Natural killer cell treated with Interleukin-12 subunit alpha and Interleukin-12 subunit beta and Interleukin-15 and Interleukin-18, amount 100 ng/mL, for 72 hours (primary cell): Measurements from ENCODE around the gene PQBP1. TPM values are rescaled to one million over a fixed set of nuclear protein-coding genes. Genes with fewer than 3 reads are reported as not detected.

ENCODE experiments used
- ATAC-seq, 2 donors: fragments of 150-1000 bp; cut with Tn5 transposase in 1 of 2; sonication (Bioruptor Pico), chemical (Tn5 transposase) in 1 of 2; 2 replicates each; pipeline ENCODE4 v1.10.0; 2021
- DNase-seq: peaks from one replicate; pipeline ENCODE4 v3.0.0; 2022; ENCODE audit warnings: low spot score
- H3K27ac Mint-ChIP-seq, 2 donors: 1 replicate in 1 of 2; 2 replicates in 1 of 2; pipeline ENCODE4 v1.8.0; 2022; ENCODE audit warnings: mixed read lengths in 2 of 2, mild to moderate bottlenecking in 1 of 2, moderate library complexity in 1 of 2
- H3K27me3 Mint-ChIP-seq, 2 donors: 1 replicate in 1 of 2; 2 replicates in 1 of 2; pipeline ENCODE4 v1.8.0; 2022; ENCODE audit warnings: mixed read lengths in 2 of 2
- H3K36me3 Mint-ChIP-seq: one replicate; pipeline ENCODE4 v1.8.0; 2022; ENCODE audit warnings: mixed read lengths
- H3K4me1 Mint-ChIP-seq, 2 donors: 1 replicate in 1 of 2; 2 replicates in 1 of 2; pipeline ENCODE4 v1.8.0; 2022; ENCODE audit warnings: low read depth in 2 of 2, mixed read lengths in 2 of 2, mild to moderate bottlenecking in 1 of 2
- H3K4me3 Mint-ChIP-seq: one replicate; pipeline ENCODE4 v1.8.0; 2022; ENCODE audit warnings: mixed read lengths
- H3K9me3 Mint-ChIP-seq: 2 replicates; pipeline ENCODE4 v1.8.0; 2022; ENCODE audit warnings: mixed read lengths
- total RNA-seq, 2 donors: library from RNA; stranded (reverse); gene quantifications; one replicate each; pipeline ENCODE4 v1.2.3, GENCODE V29; 2022

The PQBP1 gene
- total RNA-seq, 2 donors from 2014 or later = 75.3 to 80.8 TPM

DNA sequence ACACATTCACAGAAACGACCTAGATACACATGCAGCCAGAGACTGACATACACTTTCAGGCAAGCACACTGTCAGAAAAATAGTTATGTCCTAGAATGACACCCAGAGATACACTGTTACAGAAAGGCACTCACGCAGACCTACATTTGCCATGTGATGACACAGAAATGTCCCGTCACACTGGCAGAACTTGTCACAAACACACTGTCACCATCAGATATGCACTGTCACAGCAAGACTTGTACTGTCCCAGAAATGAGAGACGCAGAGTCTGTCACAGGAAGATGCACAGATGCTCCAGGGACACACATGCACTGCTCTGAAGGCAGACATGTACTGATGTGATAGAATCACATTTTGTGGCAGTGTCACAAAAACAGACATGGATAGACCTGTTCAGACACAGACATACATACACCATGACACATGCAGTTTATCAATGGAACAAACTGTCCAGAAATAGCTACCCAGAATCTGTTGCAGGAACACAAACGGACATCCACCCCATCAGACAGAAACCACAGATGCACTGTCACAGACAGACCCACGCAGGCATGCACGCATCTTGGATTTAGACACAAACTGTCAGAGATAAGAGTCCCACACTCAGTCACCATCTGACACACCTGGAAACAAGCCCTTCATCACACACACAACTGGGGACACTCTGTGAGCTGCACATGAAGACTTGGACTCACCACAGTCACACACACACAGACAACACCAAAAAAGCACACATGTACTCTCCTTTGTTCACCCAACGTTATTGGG is 22.4 kb downstream of the PQBP1 start:
- peak overlapping the region; percentile 100 for H3K4me3 Mint-ChIP-seq
- peaks cover 29 to 55% of the 10 kb centered on the region in 2 donors for H3K4me1 Mint-ChIP-seq
- ATAC-seq = peak in 1 of 2 donors; percentile 42
- no peaks in the 10 kb centered on the region for H3K9me3 Mint-ChIP-seq
- H3K27ac Mint-ChIP-seq = peak overlapping the region; percentile 86 to 93
- no peak for DNase-seq
- H3K36me3 Mint-ChIP-seq = peaks cover 20% of the 10 kb centered on the region
- no peaks in the 10 kb centered on the region for H3K27me3 Mint-ChIP-seq

DNA sequence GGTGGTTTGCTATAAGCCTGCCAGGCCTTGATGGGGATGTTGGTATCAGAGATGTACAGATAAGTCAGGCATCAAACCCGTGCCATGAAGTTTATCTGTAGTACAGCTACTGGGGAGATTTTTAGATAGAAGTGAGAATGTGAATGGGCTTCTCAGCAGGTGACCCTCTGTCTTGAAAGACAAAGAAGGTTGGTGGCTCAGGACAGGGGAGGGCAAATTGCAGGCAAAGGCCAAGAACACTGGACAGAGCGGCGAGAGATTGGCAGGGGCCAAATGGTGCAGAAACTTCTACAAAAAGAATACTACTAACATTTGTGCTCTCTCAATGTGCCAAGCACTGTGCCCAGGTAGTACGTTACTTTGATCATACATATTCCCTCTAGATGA is 23.0 kb downstream of the PQBP1 start:
- no peaks in the 10 kb centered on the region for H3K9me3 Mint-ChIP-seq
- peaks cover 25 to 54% of the 10 kb centered on the region in 2 donors for H3K4me1 Mint-ChIP-seq
- H3K27me3 Mint-ChIP-seq = no peaks in the 10 kb centered on the region

DNA sequence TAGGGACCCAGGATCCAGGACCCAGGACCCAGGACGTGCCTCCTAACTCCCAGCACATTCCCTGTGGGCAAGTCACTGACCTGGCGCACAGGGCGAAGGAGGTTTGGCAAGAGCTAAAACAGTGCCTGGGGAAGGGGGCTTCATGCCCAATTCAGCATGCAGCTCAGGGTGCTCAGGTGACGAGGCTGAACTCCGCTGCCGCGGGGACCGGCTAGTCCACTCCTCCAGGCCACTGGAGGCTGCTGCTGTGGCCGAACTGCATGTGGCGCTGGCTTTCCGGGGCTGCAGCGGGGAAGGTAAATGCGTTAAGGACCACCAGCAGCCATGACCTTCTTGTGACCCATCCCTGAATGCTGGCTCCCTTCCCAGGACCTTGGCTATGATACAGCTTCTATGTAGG is 26.0 kb downstream of the PQBP1 start:
- Mint-ChIP-seq H3K4me3 (peak overlapping the region; percentile 80), H3K4me1 (peaks cover 25 to 47% of the 10 kb centered on the region in 2 donors), H3K36me3 (peaks cover 6% of the 10 kb centered on the region)

More for the DNA sequence above, 23.0 kb downstream of the PQBP1 start:
- no peak for ATAC-seq
- no peak for DNase-seq
- H3K4me3 Mint-ChIP-seq = peak overlapping the region; percentile 100
- H3K36me3 Mint-ChIP-seq = peaks cover 20% of the 10 kb centered on the region
- H3K27ac Mint-ChIP-seq = peak overlapping the region; percentile 86 to 93

DNA sequence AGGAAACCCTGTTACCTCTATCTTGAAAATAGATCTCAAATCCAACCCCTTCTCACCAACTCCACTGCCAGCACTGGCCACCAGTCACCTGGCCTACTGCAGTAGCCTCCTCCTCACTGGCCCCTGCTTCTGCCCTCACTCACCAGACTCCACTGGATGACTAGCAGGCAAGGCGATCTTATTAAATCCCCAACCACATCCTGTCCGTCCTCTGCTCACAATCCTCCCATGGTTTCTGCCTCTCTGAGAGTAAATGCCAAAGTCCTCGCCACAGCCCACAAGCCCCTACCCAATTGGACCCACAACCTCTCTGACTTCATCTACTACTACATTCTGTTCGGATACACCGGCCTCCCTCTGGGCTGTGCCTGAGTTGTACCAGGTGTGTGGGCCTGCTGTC is 26.5 kb downstream of the PQBP1 start:
- no peak for DNase-seq
- no peaks in the 10 kb centered on the region for H3K9me3 Mint-ChIP-seq
- ATAC-seq = peak; percentile 56 to 70
- H3K4me3 Mint-ChIP-seq = peak overlapping the region; percentile 80
- H3K27ac Mint-ChIP-seq = peak overlapping the region; percentile 76
- no peaks in the 10 kb centered on the region for H3K27me3 Mint-ChIP-seq
- peaks cover 25 to 44% of the 10 kb centered on the region in 2 donors for H3K4me1 Mint-ChIP-seq
- H3K36me3 Mint-ChIP-seq = peaks cover 6% of the 10 kb centered on the region

More for the DNA sequence above, 26.0 kb downstream of the PQBP1 start:
- peak overlapping the region; percentile 76 for H3K27ac Mint-ChIP-seq
- no peaks in the 10 kb centered on the region for H3K27me3 Mint-ChIP-seq
- ATAC-seq = no peak
- no peak for DNase-seq
- H3K9me3 Mint-ChIP-seq = no peaks in the 10 kb centered on the region

DNA sequence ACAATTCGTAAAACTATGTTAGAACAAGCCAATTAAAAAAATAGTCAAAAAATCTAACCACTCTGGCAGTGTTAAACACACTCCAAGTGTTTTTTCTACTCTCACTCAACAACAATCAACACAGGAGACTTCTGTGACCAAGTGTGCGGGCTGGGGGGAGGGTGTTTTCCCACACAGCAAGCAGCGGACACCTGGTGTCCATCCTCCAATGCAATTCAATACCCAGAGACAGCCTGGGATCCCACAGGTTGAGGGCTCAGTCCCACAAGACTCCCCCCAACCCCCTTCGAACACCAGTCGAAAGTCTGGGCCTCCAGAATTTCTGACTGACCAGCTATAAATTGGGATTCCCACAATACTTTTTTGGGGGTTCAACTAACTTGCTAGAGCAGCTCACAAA is 29.4 kb downstream of the PQBP1 start:
- Mint-ChIP-seq H3K27me3 (no peaks in the 10 kb centered on the region), H3K36me3 (peaks cover 12% of the 10 kb centered on the region), H3K4me3 (no peak overlapping the region), H3K4me1 (peaks cover 9 to 31% of the 10 kb centered on the region in 2 donors), H3K27ac (peak overlapping the region in 1 of 2 donors; percentile 76), H3K9me3 (no peaks in the 10 kb centered on the region)
- no peak for ATAC-seq
- DNase-seq = no peak

DNA sequence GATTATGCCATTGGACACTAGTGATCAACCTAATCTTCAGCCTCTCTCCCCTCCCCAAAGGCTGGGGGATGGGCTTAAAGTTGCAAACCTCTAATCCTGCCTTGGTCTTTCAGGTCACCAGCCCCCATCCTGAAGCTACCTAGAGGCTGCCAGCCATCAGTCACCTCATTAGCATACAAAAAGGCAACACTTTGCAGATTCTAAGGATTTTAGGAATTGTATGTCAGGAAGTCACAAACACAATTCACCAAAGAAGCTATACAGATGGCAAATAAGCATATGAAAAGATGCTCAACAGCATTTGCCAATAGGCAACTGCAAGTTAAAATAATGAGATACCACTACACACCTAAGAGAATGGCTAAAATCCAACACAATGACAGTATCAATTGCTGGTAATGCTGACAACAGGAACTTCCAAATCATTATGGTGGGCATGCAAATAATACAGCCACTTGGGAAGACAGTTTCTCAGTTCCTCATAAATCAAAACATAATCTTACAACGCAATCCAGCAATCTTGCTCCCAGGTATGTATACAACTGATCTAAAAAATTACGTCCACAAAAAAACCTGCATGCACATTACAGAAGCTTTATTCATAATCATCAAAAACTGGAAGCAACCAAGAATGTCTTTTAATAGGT is 30.1 kb downstream of the PQBP1 start:
- Mint-ChIP-seq H3K36me3 (peaks cover 12% of the 10 kb centered on the region), H3K27me3 (no peaks in the 10 kb centered on the region), H3K27ac (no peak overlapping the region), H3K4me3 (no peak overlapping the region), H3K9me3 (no peaks in the 10 kb centered on the region), H3K4me1 (peaks cover 9 to 31% of the 10 kb centered on the region in 2 donors)
- ATAC-seq = no peak
- no peak for DNase-seq

DNA sequence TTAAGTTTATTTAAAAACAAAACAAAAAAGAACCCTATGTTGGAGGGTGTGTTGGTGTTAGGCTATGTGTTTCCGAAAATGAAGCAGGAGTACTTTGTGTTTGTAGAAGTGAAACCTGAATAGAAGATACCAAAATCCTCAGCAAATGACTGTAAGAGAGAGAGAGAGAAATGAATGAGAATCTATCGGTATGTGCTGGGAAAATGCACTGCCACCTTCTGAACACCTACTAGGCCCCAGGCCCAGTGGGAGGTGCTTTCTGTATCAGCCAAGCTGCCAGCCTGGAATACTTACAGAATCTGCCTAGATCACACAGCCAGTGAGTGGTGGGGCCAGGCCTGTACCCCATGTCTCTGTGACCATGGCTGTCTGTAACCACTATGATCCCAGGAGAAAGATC is 36.0 kb downstream of the PQBP1 start:
- Mint-ChIP-seq H3K36me3 (peaks cover 15% of the 10 kb centered on the region), H3K27ac (peak overlapping the region; percentile 90 to 96), H3K4me1 (peaks cover 50 to 58% of the 10 kb centered on the region in 2 donors), H3K27me3 (no peaks in the 10 kb centered on the region), H3K4me3 (peak overlapping the region; percentile 63), H3K9me3 (no peaks in the 10 kb centered on the region)
- ATAC-seq (no peak), DNase-seq (no peak)

DNA sequence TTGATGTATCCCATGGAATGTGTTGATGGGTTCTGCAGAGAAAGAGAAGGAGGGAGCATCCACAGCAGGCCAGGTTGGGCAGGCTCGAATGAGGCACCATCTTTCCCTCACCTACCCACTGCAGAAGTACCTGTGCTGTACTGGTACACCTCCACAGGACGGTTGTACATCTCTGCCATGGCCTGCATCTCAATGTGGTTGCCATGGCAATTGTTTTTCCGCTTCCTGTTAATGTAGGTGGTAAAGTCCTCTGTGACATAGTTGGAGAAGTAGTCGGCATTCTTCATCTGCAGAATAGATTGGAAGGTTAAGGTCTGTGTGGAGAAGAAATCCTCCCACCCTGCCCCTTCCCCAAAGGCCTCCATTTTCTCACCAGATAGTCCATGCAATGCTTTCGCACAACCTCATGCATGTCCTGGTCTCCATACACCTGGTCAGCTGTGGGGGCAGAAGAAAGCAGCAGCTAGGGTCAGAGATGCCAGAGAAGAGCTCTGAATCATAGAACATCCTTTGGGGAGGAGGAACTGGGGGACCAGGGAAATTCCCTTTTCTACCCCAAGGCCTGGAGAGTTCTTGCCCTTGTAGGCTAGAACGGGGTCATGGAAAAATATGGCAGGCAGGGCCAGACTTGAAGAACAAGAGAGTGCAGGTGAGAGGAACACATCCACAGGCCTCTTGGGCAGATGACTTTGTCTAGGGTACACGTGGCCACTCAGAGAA is 37.0 kb downstream of the PQBP1 start:
- Mint-ChIP-seq H3K36me3 (peaks cover 15% of the 10 kb centered on the region), H3K9me3 (no peaks in the 10 kb centered on the region), H3K27me3 (no peaks in the 10 kb centered on the region), H3K4me1 (peaks cover 59 to 68% of the 10 kb centered on the region in 2 donors), H3K4me3 (peak overlapping the region; percentile 84), H3K27ac (peak overlapping the region; percentile 90 to 96)
- no peak for DNase-seq
- no peak for ATAC-seq

DNA sequence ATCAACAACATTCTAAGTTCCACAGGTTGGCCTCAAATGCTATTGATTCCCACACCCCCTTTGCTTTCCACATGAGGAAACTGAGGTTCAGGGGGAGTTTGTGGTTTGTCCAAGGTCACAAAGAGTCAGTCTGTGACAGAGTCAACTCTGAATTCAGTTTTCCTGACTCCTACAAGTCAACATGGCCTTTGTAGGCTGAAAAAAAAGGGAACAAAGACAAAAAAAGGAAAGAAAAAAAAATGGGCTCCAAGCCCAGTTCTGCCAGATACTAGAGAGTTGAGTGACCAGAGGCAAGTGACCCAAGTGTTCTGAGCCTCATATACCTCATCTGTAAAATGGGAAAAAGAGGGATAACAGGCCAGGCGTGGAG is 37.6 kb downstream of the PQBP1 start:
- peak overlapping the region; percentile 84 for H3K4me3 Mint-ChIP-seq
- DNase-seq (no peak), ATAC-seq (no peak)
- H3K27ac Mint-ChIP-seq = peak overlapping the region; percentile 90 to 96
- H3K9me3 Mint-ChIP-seq = no peaks in the 10 kb centered on the region
- H3K4me1 Mint-ChIP-seq = peaks cover 65 to 71% of the 10 kb centered on the region in 2 donors
- no peaks in the 10 kb centered on the region for H3K27me3 Mint-ChIP-seq
- H3K36me3 Mint-ChIP-seq = peaks cover 11% of the 10 kb centered on the region

DNA sequence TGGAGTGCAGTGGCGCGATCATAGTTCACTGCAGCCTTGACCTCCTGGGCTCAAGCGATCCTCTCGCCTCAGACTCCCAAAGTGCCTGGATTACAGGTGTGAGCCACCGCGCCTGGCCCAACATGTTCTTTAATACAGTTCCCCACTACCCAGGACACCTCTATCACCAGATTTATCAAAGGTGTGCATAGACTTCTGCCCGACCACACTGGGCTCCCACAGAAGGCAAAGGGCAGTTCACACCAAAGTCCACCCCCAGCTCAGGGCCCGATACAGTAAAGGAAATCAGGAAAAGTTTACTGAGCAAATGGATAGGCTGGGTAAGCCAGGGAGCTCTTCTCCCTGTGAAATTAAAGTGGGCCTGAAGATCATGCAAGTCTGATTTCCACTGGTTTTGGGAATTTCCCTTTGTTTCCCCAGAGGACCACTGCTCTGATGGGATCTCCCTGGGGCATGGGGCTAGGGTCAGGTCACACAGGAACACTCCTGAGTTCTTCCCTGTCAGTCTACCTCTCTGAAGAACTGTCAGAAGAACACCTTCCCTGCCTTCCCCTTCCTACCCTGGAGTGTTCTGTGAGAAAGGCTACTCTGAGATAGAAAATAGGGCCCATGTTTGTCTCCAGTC is 38.8 kb downstream of the PQBP1 start:
- H3K4me3 Mint-ChIP-seq = peak overlapping the region; percentile 86
- H3K27me3 Mint-ChIP-seq = no peaks in the 10 kb centered on the region
- H3K4me1 Mint-ChIP-seq = peaks cover 74 to 76% of the 10 kb centered on the region in 2 donors
- H3K27ac Mint-ChIP-seq = peak overlapping the region; percentile 94 to 96
- ATAC-seq (peak; percentile 18 to 60), DNase-seq (peak; percentile 79)
- no peaks in the 10 kb centered on the region for H3K9me3 Mint-ChIP-seq
- peaks cover 9% of the 10 kb centered on the region for H3K36me3 Mint-ChIP-seq

DNA sequence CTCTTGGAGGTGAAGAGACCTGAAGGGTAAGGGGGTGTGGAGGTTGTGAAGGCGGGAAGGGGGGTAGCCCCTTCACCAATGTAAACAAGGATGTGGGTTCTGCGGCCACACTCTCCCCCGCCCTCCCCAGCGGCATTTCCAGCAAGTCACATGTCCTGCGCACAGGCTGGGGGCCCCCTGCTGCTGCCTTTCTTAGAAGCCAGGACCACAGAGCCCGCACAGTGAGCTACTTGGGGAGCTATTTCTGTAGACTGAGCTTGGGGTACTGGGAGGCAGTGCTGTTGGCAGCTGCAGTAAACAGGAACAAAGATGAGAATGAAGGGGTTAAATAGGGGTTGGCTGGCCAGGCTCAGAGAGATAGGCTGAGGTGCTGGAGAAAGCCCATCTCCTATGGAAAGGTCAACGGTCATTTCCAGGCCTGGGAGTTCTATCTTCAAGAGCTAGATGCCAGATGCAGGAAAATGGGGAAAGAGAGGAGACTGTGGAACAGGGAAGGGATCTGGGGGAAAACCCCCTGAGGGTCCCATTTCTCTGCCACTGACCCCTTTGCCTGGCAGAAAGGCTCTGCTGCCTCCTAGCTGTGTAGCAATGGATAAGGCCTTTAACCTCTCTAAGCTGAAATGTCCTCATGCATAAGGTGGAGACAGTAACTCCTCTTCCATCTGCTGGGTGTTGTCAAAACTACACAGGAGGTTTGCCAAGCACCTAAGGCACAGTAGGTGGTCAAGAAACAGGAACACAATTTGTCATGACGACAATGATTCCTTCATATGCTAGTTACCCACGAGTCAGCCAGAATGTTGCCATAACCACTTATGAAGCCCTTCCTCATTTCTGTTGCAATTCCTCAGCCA is 39.6 kb downstream of the PQBP1 start:
- H3K9me3 Mint-ChIP-seq = no peaks in the 10 kb centered on the region
- ATAC-seq (peak; percentile 89), DNase-seq (peak; percentile 97)
- peaks cover 11% of the 10 kb centered on the region for H3K36me3 Mint-ChIP-seq
- peak overlapping the region; percentile 94 to 96 for H3K27ac Mint-ChIP-seq
- peaks cover 81 to 83% of the 10 kb centered on the region in 2 donors for H3K4me1 Mint-ChIP-seq
- H3K27me3 Mint-ChIP-seq = no peaks in the 10 kb centered on the region
- H3K4me3 Mint-ChIP-seq = peak overlapping the region; percentile 86

DNA sequence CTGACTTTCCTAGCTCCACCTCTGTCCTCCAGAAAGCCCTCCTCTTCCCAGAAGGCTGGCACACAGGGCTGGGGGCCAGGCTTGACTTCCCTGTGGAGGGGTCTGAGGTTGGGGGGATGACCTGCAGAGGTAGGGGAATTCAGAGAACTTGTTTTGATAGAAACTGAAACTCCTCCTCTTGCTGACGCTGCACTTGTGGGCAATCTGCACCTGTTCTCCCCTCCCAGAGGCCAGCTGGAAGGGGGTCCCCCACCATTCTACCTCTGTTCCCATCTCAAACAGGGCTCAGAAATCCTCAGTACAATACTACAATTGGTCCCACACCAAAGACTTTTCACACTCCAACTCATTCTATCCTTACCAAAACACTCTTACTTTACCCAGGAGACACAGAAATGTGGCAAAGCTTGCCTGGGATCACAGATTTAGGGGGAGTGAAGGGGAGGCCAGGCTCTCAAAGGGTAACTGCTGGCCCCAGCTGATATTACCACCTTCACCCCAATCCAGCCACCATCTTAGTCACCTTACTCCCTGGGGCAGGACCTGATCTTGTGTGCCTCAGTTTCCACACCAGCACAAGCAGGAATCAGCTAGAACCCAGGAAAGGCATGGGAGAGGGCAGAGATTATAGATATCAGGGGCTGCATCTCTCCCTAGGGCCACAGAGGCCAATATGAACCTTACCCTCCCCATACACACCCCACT is 41.1 kb downstream of the PQBP1 start:
- H3K27me3 Mint-ChIP-seq = no peaks in the 10 kb centered on the region
- H3K9me3 Mint-ChIP-seq = no peaks in the 10 kb centered on the region
- H3K36me3 Mint-ChIP-seq = peaks cover 19% of the 10 kb centered on the region
- H3K4me1 Mint-ChIP-seq = peaks cover 91% of the 10 kb centered on the region in 2 donors
- ATAC-seq = peak; percentile 10 to 21
- peak overlapping the region; percentile 94 to 96 for H3K27ac Mint-ChIP-seq
- DNase-seq = peak; percentile 83
- peak overlapping the region; percentile 86 for H3K4me3 Mint-ChIP-seq
